ENCODE data around the gene NFATC2.

The NFATC2 gene

DNA sequence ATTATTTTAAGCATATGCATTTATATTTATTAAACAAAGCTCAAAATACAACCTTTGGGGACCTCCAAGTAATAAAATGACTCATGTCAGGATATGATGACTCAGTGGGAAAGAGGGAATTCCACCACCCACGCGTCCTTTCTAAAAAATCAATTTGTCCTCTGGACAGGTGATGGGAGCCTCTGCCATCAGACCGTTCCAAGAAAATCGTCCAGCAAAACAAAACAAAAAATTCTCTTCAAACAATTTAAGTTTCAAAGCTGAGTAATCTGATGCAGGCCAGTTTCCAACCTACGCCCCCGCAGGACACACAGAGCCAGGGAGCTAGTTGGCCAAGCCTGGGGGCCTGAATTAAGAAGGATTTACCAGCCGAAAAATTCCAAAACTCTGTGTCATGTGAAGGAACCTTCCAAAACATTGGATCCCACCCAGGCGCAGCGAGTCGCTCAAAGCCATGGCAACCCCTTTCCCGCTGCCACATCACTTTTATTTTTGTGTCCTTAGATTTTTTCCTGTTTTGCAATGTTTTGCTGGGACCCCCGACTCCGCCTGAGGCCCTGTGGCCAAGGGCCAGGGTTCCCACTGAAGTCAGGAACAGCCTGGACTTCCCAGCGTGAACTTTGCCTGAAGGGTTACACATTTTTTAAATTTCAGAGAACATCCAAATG is 95.3 kb downstream of the NFATC2 start:
- DNase-seq = no peak

DNA sequence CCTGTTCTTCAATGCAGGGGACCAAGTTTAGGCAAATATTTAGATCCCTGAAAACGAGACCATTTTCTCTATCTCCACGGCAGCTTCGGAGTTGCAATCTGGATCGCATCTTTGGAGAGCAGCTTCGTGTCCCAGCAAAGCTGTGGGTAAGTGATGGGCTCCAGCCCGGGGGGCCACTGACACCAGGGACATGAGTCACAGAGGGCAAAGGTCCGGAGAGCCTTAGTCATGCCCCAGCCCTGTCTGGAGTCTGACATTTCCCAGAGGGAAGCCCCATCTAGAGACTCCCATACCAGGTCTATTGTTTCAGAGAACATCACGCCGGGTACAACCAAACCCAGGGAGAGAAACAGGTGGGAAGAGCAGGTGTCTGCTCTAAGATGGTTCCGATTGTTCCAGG is 95.9 kb downstream of the NFATC2 start:
- DNase-seq = no peak

- DNase-seq = no peak
Measured at GRCh38 chr20:51446230-51446629, 96.3 kb downstream of the NFATC2 start.

DNA sequence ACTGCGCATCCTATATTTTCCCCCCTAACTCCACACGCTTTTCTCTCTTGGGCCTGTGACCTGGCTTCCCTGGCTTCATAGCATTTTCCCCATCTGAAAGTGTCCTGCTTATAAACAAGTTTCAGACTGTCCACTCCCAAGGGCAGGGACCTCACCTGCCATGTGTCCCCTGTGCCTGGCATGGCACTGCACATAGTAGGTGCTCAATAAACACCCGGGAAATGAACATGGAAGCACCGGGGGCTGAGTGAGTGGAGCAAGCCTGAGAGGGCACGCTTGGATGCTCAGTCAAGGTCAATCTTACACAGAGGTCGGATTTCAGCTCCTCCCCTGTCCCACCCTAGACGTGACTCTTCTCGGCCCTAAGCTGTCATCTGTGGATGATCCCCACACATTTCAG is 96.9 kb downstream of the NFATC2 start:
- no peak for DNase-seq

- DNase-seq = no peak
Measured at GRCh38 chr20:51444922-51445438, 97.5 kb downstream of the NFATC2 start.

GRCh38 chr20:51444467-51444866 is 98.1 kb downstream of the NFATC2 start:
- no peak for DNase-seq

DNA sequence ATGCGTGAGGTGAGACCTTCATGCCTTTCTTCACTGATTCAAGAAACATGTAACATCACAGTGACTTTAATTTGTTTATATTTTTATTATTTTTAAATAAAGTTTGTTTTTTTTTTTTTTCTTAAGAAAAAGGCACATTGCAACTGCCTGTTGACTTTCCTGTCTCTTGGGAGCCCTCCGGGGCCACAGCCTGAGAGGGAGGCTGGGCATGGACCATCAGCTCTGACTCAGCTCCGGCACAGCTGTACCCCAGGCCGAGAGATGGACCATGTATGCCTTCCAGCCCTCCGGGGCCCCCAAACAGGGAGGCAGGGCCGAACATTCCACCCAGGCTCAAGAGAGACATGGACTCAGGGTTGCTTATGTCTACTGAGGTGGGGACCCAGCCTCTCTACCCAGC is 99.9 kb downstream of the NFATC2 start:
- no peak for DNase-seq

- no peak for DNase-seq
Measured at GRCh38 chr20:51440589-51440988, 101.9 kb downstream of the NFATC2 start.

- DNase-seq = no peak
Measured at GRCh38 chr20:51439160-51439689, 103.3 kb downstream of the NFATC2 start.

GRCh38 chr20:51438136-51438535 is 104.4 kb downstream of the NFATC2 start:
- DNase-seq = no peak

DNA sequence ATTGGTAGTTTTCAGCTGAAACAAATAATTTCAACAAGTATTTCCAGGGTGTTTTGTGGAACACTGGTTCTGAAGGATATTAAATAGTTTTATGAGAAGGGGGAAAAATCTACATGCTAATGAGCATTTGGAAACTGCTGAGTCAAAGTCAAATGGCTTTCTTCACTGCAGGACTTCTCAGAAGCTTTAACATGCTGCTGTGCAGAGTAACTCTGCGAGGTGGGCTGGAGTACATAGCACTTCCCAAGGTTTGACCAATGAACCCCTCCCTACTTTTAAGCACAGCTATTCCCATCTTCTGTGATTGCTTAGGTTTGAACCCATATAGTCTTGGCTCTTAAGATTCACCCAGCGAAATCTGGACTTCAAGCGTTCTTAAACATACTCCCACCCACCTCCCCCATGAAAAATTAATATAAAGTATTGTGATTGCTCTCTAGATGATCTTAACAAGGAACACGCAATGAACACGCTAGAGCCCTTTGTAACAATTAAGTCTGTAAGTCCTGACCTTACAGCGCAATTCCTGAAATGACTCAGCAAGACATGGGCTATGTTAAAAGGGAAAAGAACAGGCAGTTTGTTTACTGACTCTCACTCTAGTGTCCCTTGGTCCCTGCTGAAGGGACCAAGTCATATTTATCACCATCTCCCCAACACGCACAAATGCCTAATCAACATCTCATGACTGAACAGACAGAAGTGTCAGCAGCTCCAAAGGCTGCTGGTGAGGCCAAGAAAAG is 105.2 kb downstream of the NFATC2 start:
- DNase-seq = no peak

DNA sequence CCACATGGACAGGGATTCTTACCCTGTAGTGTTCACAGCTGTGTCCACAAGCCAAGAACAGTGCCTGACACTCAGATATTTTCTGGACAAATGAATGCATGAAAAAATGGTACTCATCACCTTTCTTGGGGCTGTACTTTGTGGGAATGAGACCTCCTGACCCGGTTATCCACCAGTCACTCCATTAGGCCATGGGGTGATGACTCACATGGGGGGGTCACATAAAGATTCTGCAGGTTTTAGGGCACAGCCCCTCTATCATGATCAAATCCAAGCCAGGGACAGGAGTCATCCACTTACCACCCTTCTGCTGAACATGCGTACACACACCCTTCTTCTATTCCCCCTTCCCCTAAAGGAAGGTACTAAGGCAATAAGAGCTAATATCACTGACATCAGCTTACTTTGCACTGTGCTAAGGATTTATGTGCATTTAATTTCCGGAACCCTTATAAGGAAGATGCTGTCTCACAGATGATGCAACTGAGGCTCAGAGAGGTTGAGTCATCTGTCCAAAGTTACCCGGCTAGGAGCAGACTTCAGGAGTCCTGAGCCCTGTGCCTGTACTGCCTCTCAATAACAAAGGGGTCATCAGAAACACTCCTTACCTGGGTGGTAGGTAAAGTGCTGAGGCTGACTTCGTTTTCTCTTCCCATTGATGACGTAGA is 107.8 kb downstream of the NFATC2 start:
- no peak for DNase-seq

DNA sequence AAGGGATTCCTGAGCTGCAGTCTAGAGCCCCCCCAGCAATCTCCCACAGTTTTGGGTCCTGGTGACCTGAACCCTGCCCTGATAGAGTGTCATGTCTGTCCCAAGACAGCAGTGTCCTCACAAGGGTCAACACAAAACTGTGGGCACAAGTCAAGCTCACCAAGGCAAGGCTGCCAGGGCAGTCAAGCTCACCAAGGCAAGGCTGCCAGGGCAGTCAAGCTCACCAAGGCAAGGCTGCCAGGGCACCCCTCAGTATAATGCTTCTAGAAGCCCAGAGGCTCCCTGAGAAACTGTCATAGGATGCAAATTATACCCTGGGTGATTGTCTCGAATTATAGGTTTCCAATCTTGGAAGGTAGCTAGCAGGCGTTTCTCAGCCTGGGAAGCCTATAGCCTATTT is 108.5 kb downstream of the NFATC2 start:
- no peak for DNase-seq

GRCh38 chr20:51432875-51433274 is 109.6 kb downstream of the NFATC2 start:
- DNase-seq = no peak

GRCh38 chr20:51432251-51432784 is 110.2 kb downstream of the NFATC2 start:
- no peak for DNase-seq

GRCh38 chr20:51431321-51431720 is 111.2 kb downstream of the NFATC2 start:
- DNase-seq = peak; percentile 70

DNA sequence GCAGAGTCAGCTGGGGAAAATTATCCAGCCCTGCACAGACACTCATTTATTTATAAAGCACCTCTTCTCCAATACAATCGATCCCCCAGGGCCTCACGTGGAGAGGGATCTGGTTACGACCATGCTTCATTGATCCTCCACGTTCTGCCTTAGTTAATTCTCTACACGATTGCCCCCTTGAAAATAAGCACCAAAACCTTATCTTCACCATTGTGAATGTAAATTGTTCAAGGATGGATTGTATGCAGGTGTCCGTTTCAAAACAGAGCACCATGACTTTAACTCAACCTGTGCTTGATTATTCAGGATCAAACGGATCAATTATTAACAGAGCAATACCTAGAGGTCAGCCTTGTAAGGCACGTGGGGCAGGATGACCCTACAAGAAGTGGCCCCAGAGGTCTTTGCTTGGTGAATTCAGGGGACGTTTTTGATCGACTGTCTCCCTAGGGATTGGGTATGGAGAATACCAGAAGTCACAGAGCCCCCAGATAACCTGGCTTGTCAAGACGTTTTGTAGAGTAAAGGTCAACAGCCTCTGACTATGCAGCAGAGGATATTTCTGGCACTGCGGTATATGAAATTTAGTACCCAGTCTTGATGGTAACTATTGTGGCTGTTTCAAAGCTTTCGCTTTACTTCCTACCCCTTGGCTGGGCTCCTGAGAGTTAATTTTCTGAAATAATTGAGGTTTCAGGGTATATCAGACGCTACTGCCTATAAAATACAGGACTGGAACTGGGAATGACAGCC is 112.1 kb downstream of the NFATC2 start:
- no peak for DNase-seq

DNA sequence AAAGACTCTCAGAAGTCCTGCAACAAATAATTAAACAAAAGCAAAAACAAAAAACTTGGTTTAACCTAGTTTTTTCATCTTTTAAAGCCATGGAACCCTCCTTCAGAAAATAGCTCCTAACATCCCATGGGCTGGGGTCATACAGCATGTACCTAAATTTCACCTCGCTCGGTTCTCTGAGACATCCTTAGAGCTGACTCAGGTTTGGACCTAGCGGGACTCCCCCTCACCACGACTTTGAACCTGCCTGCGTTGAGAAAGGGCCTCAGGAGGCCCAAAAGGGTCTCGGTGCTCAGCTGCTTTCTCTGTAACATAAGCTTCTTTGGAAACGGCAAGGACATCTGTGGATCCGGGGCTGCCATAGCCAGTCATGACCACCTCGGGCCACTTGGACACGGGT is 112.8 kb downstream of the NFATC2 start:
- no peak for DNase-seq

- no peak for DNase-seq
Measured at GRCh38 chr20:51429144-51429482, 113.4 kb downstream of the NFATC2 start.

DNA sequence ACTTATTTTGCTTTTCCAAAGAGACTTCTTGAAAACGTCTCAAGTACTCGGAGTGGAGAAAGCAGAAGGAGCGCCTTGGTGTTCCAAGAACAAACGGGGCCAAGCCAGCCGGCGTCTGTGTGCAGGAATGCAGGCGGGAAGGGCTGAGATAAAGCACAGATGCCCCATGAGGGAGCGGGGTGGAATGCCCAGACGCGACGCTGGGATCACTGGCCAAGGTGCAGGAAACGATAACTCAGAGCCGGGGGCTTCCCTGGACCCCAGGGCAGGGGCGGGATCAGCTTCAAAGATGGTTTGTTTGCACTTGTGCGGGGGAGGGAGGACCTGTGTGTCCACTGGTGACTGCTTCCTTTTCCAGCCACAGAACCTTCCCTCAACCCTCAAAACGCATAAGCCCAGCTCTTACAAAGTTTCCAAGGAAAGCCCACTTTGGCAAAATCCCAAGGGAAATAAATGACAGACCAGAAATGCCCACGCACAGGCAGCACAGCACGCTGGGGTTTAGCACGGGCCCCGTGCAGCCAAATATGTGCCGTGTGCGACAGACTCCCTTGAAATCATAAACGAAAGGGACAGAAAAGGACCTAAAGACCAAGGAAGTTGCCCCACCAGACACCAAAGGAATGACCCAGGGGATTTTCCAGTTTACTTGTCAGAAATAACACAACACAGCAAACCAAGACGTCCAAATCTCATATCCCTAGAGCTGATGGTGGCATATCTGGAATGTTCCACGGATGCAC is 113.9 kb downstream of the NFATC2 start:
- DNase-seq = no peak

DNA sequence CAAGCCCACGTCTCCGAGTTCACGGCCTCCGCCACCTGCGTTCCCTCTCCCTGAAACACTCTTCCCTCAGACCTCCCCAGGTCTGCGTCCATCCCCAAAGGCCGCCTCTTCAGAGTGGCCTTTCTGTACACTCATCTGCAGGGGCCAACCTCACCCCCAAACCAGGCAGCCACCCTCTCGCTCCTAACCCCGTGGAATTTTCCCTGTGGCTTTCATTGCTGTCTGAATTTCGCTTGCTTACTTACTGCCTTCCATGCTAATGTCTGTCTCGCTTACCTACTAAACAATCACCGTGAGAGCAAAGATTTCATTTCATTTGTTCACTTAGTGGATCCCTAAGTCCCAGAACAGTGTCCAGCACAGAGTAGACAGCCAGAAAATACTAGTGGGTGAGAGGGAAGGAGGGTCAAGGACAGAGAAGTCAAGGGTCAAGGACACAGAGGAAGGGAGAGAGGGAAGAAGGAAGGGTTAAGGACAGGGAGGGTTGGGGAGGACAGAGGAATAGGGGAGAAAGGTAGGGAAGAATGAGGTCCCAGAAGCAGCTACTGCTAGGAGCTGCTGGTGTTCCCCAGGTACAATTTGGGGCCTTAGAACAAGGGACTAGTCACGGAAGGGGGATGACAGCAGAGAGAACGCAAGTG is 114.7 kb downstream of the NFATC2 start:
- no peak for DNase-seq

Measured in GDM1 (cell line).